ENCODE data around the gene KCNN2. TPM values are rescaled to one million over a fixed set of nuclear protein-coding genes. Genes with fewer than 3 reads are reported as not detected.

The KCNN2 gene
- total RNA-seq, 4 donors from 2014 or later, result 0.17 to 1.3 (median 0.98) TPM

DNA sequence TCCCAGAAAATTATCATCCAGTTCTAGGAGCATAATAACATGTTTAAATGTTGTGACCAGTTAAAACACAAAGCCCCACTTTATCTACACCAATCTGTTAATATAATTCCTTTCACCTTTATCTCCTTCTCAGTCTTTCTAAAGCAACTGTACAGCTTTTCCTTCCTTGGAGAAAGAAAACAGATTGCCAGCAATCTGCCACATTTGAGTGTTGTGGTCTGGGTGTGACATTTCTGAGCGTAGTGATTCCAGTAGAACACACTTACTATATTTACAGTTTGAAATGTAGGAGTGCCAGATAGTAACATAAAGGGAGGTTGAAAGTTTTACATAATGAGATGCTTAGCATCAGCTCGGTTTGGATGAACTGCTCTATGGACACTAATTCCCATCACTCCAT, 76.1 kb downstream of the KCNN2 start:
- no peak for TF ChIP-seq POLR2A (IDR thresholded peaks at IDR 0.05)
- 68 to 75% methylated on average over 2 of the region's 2 CpGs for WGBS, 2 donors
- H3K4me3 ChIP-seq (ENCODE audit: low read depth, poor library complexity, severe bottlenecking), result no peak overlapping the region
- DNase-seq (ENCODE audit: low spot score in 2 of 2), result no peak
- intact Hi-C loops (cut with DNase I; ENCODE audit: low total_unique reads), result no loop called here

DNA sequence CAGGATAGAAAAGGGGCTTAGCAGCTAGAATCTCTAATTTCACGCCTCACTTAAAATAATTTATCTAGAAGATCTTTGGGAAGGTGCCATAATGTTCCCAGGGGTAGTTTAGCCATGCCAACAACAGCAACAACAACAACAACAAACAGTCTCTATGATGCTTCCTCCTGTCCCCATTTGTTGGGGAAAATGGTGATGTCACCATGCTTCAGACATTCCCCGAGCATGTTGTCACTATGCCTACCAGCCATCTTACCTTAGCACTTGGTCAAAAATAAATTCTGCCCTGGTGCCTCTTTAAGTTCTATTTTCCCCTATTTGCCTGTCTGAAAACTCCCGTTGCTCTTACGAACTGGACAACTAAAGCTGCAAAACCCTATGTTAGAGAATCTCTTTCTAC, 76.6 kb downstream of the KCNN2 start:
- WGBS, 2 donors, result 81 to 85% methylated on average over 4 of the region's 4 CpGs
- DNase-seq (ENCODE audit: low spot score in 2 of 2), result no peak
- TF ChIP-seq POLR2A (IDR thresholded peaks at IDR 0.05), result no peak
- TF ChIP-seq, protein P1, sequence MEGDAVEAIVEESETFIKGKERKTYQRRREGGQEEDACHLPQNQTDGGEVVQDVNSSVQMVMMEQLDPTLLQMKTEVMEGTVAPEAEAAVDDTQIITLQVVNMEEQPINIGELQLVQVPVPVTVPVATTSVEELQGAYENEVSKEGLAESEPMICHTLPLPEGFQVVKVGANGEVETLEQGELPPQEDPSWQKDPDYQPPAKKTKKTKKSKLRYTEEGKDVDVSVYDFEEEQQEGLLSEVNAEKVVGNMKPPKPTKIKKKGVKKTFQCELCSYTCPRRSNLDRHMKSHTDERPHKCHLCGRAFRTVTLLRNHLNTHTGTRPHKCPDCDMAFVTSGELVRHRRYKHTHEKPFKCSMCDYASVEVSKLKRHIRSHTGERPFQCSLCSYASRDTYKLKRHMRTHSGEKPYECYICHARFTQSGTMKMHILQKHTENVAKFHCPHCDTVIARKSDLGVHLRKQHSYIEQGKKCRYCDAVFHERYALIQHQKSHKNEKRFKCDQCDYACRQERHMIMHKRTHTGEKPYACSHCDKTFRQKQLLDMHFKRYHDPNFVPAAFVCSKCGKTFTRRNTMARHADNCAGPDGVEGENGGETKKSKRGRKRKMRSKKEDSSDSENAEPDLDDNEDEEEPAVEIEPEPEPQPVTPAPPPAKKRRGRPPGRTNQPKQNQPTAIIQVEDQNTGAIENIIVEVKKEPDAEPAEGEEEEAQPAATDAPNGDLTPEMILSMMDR (IDR thresholded peaks at IDR 0.05), result no peak
- H3K4me3 ChIP-seq (ENCODE audit: low read depth, poor library complexity, severe bottlenecking), result no peak overlapping the region
- intact Hi-C loops (cut with DNase I; ENCODE audit: low total_unique reads), result no loop called here

DNA sequence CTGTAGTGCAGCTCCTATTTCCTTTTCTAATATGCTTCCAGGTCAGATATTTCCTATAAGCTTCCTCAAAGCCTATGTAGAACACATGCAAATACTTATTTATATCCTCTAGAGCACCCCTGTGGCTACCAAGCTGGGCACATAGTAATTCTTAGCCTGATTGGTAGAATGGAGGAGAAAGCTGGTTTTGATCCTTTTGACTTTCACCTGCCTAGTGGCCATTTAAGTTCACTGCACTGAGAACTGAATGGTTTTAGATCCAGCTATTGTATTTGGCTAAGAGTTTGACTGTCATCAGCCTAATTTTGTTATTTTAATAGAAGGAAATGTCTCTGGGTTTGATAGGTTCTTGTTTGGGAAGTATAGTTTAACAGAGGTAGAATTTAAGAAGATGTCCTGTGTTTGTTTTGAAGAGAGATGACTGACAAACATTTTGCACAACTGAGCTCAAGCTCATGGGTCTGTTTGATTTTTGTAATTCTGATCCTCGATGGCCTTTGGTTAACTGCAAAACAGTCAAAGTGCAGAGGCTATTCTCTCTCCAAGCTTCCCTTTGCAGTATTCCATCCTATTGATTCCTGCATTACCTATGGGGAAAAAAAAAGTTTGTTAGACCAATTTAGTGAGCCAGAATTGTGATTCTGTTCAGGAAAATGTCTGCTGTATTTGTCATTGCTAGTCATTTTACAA, 85.4 kb downstream of the KCNN2 start:
- TF ChIP-seq, protein P1 (IDR thresholded peaks at IDR 0.05), result no peak
- no peak for TF ChIP-seq POLR2A (IDR thresholded peaks at IDR 0.05)
- no peak for DNase-seq (ENCODE audit: low spot score in 2 of 2)
- no peak overlapping the region for H3K4me3 ChIP-seq (ENCODE audit: low read depth, poor library complexity, severe bottlenecking)
- intact Hi-C loops (cut with DNase I; ENCODE audit: low total_unique reads), result loop anchor here (10.0 kb wide), 1 partner anchor 832 kb away; no protein-coding TSS in a partner anchor
- 82 to 88% methylated on average over 1 of the region's 1 CpG for WGBS, 2 donors

DNA sequence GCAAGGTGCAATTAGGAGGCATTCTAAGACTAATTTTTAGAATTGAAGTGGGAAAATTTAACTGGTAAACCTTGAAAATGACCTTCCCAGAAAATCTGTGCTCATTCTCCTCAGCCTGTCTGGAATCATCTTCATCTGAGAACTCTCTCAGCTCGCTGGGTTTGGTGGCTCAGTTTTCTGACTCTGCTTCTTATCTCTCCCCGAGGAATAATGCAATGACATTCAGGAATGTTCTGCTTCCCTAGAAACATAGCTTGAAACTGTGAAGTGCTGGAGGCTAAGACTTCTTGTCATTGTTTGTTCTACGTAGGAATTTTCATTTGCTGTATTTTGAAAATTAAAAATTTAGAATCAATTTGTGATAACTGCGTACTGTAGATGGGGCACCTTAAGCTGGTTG, 86.6 kb downstream of the KCNN2 start:
- WGBS, 2 donors, result 56 to 61% methylated on average over 4 of the region's 4 CpGs
- DNase-seq (ENCODE audit: low spot score in 2 of 2), result no peak
- intact Hi-C loops (cut with DNase I; ENCODE audit: low total_unique reads), result loop anchor here (10.0 kb wide), 1 partner anchor 834 kb away; no protein-coding TSS in a partner anchor
- H3K4me3 ChIP-seq (ENCODE audit: low read depth, poor library complexity, severe bottlenecking), result no peak overlapping the region
- TF ChIP-seq, protein P1 (IDR thresholded peaks at IDR 0.05), result no peak
- no peak for TF ChIP-seq POLR2A (IDR thresholded peaks at IDR 0.05)

DNA sequence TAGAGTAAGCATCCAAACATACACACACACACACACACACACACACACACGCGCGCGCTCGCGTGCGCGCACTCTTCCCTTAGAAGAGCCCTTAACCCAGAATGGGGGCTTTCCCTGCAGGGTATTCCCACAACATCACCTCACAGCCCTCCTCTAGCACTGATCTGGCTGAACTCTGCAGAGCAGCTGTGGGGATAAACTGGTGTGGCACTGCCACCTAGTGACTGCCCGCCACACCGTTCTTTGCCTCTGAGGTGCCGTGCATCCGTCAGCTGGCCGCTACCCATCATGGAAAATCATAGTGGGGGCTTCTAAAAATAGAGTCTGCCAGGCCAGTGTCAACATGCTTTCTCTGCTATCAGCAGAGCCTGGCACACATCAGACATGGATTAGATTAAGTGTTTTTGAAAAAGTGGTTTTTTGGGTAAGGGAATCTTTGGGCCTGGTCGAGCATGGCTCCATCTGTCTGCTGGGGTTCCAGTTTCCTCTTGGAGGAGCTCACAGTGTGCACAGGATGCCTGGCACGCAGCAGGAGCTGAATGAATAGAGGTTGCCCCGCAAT, 88.1 kb downstream of the KCNN2 start:
- intact Hi-C loops (cut with DNase I; ENCODE audit: low total_unique reads), result loop anchor here (10.0 kb wide), 1 partner anchor 835 kb away; no protein-coding TSS in a partner anchor
- no peak overlapping the region for H3K4me3 ChIP-seq (ENCODE audit: low read depth, poor library complexity, severe bottlenecking)
- DNase-seq (ENCODE audit: low spot score in 2 of 2), result peak; percentile 30 to 89
- TF ChIP-seq POLR2A (IDR thresholded peaks at IDR 0.05), result no peak
- TF ChIP-seq, protein P1 (IDR thresholded peaks at IDR 0.05), result peak in 1 of 3 donors; percentile 19
- WGBS, 2 donors, result 3 to 6% methylated on average over 16 of the region's 16 CpGs

GRCh38 chr5:114450437-114450836, 88.6 kb downstream of the KCNN2 start:
- TF ChIP-seq, protein P1 (IDR thresholded peaks at IDR 0.05), result no peak
- TF ChIP-seq POLR2A (IDR thresholded peaks at IDR 0.05), result no peak
- intact Hi-C loops (cut with DNase I; ENCODE audit: low total_unique reads), result no loop called here
- no peak for DNase-seq (ENCODE audit: low spot score in 2 of 2)
- WGBS, 2 donors, result 42 to 46% methylated on average over 3 of the region's 3 CpGs
- H3K4me3 ChIP-seq (ENCODE audit: low read depth, poor library complexity, severe bottlenecking), result no peak overlapping the region
